GM19395 (cell line): ENCODE data around the gene PPARGC1A.

Experiments
- ATAC-seq: cut with Tn5 transposase; IDR thresholded peaks from one replicate; pipeline ENCODE4 v1.9.1; 2021; ENCODE audit warnings: mild to moderate bottlenecking, moderate library complexity; ENCODE audit not compliant: unreplicated experiment

PPARGC1A gene

GRCh38 chr4:23775694-23776093 lies 114.2 kb downstream of the PPARGC1A start:
- ATAC-seq: no peak

GRCh38 chr4:23774909-23775308 lies 114.9 kb downstream of the PPARGC1A start:
- ATAC-seq: no peak

GRCh38 chr4:23773884-23774636 lies 115.8 kb downstream of the PPARGC1A start:
- ATAC-seq: no peak

DNA sequence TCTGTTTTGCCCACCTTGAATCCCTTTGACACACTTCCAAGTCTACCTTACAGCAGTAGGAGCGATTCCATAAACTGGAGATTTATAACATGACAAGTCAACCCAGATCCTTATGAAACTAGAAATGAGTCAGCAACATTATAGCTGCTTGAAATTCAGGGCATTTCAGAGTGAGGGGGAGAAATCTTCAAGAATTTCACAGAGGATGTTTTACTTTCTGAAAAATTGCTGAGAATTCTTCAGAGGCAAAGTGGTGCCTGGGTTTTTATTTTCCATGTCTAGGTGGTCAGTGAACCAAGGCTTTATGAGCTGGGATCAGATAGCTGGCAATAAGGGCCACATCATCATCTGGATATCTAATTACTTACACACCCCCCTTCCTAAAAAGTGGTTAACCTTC lies 119.8 kb downstream of the PPARGC1A start:
- no peak for ATAC-seq

GRCh38 chr4:23769406-23769805 lies 120.4 kb downstream of the PPARGC1A start:
- ATAC-seq: no peak

DNA sequence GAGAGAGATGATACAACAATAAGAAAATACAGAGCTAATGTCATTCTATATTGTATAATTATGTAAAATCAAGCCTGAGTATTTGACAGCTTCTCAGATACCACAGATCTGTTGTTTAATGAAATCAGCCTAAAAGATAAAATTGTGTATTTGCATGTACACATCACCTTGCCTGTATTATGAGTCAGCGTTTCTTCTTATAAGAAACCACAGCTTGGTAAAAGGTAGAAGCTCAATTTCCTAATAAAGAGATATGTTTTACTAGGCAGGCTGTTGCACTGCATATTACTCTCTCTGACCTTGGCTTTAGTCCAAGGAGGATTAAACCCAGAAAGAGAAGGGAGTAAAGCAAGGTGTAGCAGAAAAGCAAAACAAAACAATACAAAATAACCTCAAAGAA lies 121.3 kb downstream of the PPARGC1A start:
- no peak for ATAC-seq

DNA sequence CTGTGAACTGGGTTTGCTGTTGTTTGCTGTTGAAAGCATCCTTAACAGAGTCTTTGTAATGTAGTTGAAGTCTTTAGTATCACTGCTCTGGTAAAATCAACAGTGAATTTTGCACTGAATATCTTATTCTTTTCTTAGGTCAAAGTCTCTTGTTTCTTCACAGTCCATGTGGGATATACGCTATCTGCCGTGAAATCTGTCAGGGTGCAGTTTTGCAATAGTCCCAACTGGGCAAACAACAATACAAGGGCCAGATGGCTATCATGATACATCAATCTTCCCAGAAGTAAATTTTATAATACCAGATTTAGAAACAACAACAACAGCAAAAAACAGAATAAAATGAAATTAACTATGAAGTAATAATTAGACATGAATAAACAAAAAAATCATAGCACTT lies 123.5 kb downstream of the PPARGC1A start:
- ATAC-seq: no peak

DNA sequence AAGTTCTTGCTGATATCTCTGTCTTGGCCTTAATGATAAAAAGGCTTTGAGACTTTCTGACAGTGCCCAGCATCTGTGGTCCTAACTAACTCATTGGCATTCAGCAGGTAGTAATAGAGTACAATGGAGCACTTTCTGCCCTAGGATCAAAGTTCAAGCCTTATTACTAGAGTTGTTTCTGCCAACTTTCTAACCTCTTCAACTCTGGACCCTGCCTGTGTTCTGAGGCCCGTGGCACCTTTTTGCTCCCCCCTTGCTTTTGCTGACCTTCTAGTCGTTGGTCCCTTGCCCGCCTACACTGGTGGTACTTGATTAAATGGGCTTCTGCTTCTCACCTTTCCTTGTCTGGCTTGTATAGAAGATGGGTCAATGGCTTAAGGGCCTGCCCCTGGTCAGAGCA lies 126.3 kb downstream of the PPARGC1A start:
- no peak for ATAC-seq

DNA sequence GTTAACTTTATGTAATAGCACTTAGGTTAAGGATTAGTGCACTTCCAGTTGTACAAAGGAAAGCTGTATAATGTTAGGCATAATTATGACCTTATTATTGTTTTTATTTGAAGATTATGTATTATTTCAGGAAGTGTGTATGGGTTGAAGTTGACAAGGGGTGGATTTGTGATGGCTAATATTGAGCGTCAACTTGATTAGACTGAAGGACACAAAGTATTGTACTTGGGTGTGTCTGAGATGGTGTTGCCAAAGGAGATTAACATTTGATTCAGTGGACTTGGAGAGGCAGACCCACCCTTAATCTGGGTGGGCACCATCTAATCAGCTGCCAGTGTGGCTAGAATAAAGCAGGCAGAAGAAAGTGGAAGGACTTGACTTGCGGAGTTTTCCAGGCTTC lies 127.3 kb downstream of the PPARGC1A start:
- ATAC-seq: no peak

DNA sequence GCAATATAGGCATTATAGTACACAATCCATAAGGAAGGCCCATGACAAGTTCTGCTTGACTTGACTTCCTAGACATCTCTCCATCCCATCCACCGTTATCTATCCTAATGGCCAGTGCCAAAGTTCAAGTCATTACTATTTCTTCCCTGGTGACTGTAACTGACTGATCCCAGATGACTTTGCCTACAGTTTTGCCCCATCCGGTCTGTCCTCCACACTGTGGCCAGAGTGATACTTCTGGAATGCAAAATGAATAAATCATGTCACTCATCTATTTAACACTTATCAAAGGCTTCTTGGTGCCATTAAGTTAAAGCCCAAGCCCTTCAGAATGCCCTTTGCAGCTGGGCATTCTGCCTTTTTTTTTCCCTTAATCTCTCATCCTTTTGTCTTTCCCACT lies 130.8 kb downstream of the PPARGC1A start:
- ATAC-seq: no peak

DNA sequence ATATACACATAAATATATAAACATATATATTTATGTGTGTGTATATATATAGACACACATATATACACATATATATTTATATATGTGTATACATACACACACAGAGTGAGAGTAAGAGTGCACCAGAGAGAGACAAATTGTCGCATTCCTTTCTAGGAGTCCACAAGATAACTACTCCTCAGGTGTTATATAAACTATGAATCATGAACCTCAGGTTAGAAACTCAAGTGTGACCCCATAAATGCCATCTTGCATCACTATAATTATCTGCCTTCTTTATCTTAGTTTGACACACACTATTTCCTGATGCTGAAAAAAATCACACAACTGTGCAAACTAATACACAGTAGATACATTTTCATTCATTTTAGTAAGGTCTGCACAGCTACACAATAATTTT lies 135.2 kb downstream of the PPARGC1A start:
- no peak for ATAC-seq

DNA sequence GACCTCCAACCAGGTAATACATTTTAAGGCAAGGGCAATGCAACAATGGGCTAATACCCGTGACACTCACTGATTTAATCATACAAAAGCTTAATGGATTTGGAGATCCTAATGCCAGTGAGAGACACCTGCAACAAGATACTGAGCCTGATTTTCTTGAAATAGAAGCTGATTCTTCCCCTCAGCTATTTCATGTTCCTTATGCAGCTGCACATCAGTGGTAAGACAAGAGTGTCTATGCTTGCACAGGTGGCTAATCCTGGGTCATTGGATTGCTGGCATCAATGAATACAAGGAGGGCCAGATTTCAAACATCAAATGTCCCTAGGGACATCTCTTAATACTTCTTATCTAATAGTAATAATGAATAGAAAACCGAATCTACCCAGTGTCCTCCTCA lies 139.7 kb downstream of the PPARGC1A start:
- no peak for ATAC-seq

- ATAC-seq: no peak
These were observed 142.5 kb downstream of the PPARGC1A start for GRCh38 chr4:23747281-23747735.

- ATAC-seq: no peak
These were observed 143.2 kb downstream of the PPARGC1A start for GRCh38 chr4:23746672-23747071.

DNA sequence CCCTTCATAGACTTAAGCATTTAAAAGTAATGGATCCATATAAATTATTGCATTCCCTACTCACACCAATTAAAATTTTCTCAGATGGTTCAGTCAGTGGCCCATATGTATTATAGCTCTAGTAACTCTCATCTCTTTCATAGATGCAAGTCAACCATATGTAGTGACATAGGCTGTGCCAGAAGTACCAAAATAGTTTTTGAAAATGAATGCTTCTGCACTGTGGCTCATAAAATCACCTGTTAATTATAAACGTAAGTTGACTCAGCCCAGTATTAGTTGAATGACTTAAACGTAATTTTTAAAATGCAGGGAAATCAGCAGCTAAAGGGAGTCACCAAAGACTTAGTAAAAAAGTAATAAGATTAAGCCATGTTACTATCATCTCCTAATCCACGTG lies 143.8 kb downstream of the PPARGC1A start:
- no peak for ATAC-seq

DNA sequence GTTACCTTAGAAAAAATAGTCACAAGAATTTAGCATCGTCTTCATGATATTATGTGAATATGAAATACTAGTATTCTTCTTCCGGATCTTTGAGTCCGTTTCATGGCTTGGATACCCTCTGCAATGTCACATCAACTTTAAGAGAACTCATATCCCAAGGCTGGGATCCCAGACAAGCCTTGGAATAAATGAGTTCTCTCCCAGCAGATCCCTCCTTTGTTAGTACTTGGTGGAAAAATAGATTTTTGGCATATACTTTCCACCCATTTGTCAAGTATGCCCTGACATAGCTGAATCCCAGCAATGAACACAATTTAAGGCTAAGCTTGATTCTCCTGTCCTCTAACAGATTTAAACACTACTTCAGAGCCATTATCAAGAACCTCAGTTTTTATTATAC lies 144.5 kb downstream of the PPARGC1A start:
- no peak for ATAC-seq
